ENCODE data around the gene KLLN.

Gene KLLN

DNA sequence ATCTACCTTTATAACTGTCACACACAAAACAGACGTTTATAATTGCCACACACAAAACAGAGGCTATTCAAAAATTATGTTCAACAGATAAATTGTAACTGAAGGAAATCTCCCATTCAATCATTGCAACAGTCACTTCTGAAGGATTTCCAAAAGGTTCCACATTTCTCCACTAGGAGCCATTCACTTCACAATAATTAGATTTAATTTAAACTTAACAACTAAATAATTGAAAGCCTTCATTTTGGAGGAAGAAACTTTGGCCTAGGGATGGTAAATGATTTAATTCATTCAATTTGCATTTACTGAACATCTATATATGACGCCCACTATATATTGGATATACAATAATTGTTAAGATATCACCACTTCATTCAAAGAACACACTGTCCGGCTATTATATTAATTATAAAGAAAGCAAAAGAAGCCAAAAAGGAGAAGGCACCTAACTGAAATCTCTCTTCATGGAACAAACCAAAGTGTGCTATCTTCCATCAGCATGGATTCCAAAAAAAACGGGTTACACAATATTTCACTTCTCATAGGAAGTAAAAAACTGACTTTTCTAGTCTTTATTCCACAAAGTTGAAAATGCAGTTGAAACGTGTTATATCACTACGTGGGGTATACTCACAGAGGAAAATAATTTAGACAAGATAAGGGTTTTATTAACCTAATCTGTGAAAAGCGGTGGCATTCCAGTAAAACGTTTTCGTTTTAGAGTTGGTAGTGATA, 47.0 kb downstream of the KLLN start:
- H3K4me3 ChIP-seq (ENCODE audit: low read length), result peak overlapping the region; percentile 94; the same call in 1 of the 2 replicates
- TF ChIP-seq ZNF274 (IDR thresholded peaks at IDR 0.05; ENCODE audit: low read depth, low read length), result no peak

Data from GM08714 (cell line).